Right kidney (tissue), 9 donors: ENCODE results near the gene SHANK1.
A peak's percentile ranks its signal among the peaks of the same experiment; 100 is the strongest.
"Not testable (repeated sequence)": the region's sequence is repeated elsewhere in the genome, so short reads cannot be mapped to it uniquely, and the experiment has no call there.

Experiments
- DNase-seq: peaks from one replicate; pipeline ENCODE4 v3.0.0-alpha.2; 2016
- long read RNA-seq, 8 donors: transcript quantifications; one replicate each; lab custom pipeline, GENCODE V29; 2026

The SHANK1 gene
- long read RNA-seq, donor 1, partial matches to known transcripts: 150 of 150 reads
- long read RNA-seq, donor 1, other reads (novel, unspliced or antisense): 0 of 150 reads
- long read RNA-seq, donor 2: 0 reads
- long read RNA-seq, donor 3: 0 reads
- long read RNA-seq, donor 4: 0 reads
- long read RNA-seq, donor 5: 0 reads
- long read RNA-seq, donor 6: 0 reads
- long read RNA-seq, donor 7, partial matches to known transcripts: 33 of 61 reads
- long read RNA-seq, donor 7, other reads (novel, unspliced or antisense): 28 of 61 reads
- long read RNA-seq, donor 8: 0 reads

DNA sequence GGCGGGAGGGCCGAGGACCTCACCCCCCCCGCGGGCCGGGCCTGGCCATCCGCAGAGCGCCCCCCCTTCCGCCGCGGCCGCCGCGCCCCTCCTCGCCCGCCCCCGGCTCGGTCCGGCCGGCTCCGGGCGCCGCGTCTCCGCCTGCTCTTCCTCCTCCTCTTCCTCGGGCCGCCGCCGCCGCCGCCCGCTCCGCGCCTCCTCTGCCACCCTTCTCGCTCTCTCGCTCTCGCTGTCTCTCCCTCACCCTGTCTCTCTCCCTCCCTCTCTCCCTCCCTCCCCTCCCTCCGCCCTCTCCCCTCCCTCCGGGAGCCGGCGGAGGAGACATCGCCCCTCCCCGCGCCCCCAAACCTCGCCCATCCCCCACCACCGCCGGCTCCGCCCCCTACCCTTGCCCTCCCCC is at the start of gene SHANK1:
Gene SHANK1, minus strand, starts transcription at position 237 of the 400 bp plus-strand sequence. CDS start 2,883 bp downstream, outside the sequence.
- DNase-seq: peak; percentile 18

GRCh38 chr19:50768277-50768676 is 48.7 kb upstream of the SHANK1 start:
- DNase-seq: no peak

- DNase-seq: not testable (repeated sequence)
Measured at GRCh38 chr19:50767263-50767662, 47.7 kb upstream of the SHANK1 start.

DNA sequence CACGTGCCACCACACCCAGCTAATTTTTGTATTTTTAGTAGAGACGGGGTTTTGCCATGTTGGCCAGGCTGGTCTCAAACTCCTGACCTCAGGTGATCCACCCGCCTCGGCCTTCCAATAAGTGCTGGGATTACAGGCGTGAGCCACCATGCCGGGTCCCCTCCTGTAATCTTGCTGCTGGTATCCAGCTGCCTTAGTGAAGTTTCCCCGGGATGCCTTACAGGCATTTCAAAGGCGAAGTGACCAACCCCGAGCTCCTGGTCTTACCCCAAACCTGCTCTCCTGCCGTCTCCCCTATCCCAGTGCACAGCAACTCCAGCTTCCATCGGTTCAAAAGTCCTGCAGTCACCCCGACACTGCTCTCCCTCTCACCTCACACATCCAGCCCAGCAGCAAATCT is 47.1 kb upstream of the SHANK1 start:
- DNase-seq: not testable (repeated sequence)

GRCh38 chr19:50764409-50764808 is 44.8 kb upstream of the SHANK1 start:
- DNase-seq: no peak

DNA sequence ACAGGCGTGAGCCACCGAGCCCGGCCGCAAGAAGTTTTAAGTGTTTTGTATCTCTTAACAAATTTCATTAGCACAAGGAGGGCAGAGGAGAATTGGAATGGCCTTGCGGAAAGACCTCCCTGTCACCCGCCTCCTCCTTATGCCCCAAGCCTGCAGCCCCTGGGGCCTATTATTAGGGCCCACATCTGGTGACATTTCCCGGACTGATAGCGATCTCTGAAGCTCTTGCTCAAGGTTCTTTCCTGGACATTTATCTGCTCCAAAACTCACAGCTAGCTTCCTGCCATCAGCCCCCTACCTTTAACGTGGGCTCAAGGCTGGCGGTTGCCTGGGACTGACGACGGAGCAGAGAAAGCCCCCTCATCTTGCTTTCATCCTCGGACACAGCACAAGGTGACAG is 43.9 kb upstream of the SHANK1 start:
- DNase-seq: not testable (repeated sequence)

DNA sequence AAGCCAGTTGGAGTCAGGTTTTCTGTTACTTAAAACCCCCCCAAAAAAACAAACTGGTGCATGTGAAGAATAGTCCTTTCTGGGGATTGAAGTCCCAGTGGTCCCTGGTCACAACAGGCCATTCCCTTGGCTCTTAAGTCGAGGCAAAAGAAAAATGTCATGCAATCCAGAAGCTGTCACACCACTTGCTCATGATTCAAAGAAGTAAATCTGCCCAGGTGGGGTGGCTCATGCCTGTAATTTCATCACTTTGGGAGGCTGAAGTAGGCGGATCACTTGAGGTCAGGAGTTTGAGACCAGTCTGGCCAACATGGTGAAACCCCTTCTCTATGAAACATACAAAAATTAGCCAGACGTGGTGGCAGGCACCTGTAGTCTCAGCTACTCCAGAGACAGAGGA is 41.9 kb upstream of the SHANK1 start:
- not testable (repeated sequence) for DNase-seq

GRCh38 chr19:50759886-50760285 is 40.3 kb upstream of the SHANK1 start:
- DNase-seq: no peak

- DNase-seq: not testable (repeated sequence)
Measured at GRCh38 chr19:50759076-50759475, 39.5 kb upstream of the SHANK1 start.

- DNase-seq: not testable (repeated sequence)
Measured at GRCh38 chr19:50757624-50758023, 38.0 kb upstream of the SHANK1 start.

- DNase-seq: not testable (repeated sequence)
Measured at GRCh38 chr19:50756244-50756643, 36.6 kb upstream of the SHANK1 start.

- no peak for DNase-seq
Measured at GRCh38 chr19:50753879-50754278, 34.3 kb upstream of the SHANK1 start.

GRCh38 chr19:50750010-50750409 is 30.4 kb upstream of the SHANK1 start:
- DNase-seq: no peak

GRCh38 chr19:50749490-50749889 is 29.9 kb upstream of the SHANK1 start:
- no peak for DNase-seq

DNA sequence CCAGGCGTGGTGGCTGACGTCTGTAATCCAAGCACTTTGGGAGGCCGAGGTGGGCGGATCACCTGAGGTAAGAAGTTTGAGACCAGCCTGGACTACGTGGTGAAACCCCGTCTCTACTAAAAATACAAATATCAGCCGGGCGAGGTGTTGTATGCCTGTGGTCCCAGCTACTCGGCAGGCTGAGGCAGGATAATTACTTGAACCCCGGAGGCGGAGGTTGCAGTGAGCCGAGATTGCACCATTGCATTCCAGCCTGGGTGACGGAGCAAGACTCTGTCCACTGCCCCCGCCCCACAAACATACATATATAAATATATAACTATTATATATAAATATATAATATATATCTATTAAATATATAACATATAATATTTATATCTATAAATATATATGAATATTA is 27.5 kb upstream of the SHANK1 start:
- not testable (repeated sequence) for DNase-seq

DNA sequence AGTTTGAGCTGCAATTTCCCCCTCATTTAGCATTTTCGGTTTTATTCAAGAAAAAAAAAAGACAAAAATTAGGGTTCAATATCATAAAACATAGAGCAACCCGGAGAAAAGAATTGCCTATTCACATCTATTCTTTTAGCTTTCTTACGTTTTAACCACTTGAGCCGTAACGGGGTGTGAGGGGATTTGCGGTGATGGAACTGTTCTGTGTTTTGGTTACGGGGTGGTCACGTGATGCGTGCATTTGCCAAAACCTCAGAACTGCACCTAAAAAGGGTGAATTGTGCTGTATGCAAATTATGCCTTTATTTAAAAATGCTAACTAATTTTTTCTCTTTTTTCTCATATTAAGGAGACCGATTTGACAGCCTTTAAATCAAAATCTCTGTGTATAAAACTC is 25.6 kb upstream of the SHANK1 start:
- no peak for DNase-seq

- DNase-seq: no peak
Measured at GRCh38 chr19:50743537-50743936, 23.9 kb upstream of the SHANK1 start.

- DNase-seq: no peak
Measured at GRCh38 chr19:50741179-50741933, 21.8 kb upstream of the SHANK1 start.

GRCh38 chr19:50739914-50740426 is 20.4 kb upstream of the SHANK1 start:
- DNase-seq: no peak

GRCh38 chr19:50739132-50739913 is 19.7 kb upstream of the SHANK1 start:
- DNase-seq: no peak

DNA sequence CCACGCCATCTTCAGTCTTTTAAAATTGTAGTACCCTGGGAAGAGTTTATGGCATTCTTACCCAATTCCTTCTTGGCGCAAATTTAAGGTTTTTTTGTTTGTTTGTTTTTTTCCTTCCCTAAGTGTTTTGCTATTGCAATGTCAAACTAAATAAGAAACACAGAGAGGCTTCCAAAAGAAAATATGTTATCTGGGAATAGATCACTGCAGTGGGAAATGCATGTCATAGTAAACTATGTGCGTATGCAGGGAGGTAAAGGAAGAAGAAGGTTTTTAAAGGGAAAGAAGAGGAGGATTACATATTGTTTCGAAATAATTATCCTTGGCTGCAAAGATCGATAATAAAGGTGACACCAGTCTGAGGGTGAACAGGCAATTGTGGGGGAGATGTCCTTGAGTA is 16.7 kb upstream of the SHANK1 start:
- DNase-seq: no peak

GRCh38 chr19:50735869-50736268 is 16.3 kb upstream of the SHANK1 start:
- DNase-seq: no peak

GRCh38 chr19:50729894-50730293 is 10.3 kb upstream of the SHANK1 start:
- no peak for DNase-seq
